GM12878 (cell line): ENCODE measurements around the gene ZNF213. TPM values are rescaled to one million over a fixed set of nuclear protein-coding genes. Genes with fewer than 3 reads are reported as not detected.

Experiments
- ATAC-seq: fragments of 200-7000 bp; cut with Tn5 transposase; 3 replicates; pipeline ENCODE4 v1.9.1; 2020; ENCODE audit warnings: mild to moderate bottlenecking, moderate library complexity
- BruUV-seq: library from RNA; stranded (reverse); fragments of 400-500 nt; replicated peaks from 2 replicates; lab custom pipeline; 2021; lab: Mats Ljungman, UMichigan
- CTCF ChIA-PET: fragments of 300-600 bp; sonication (Branson Sonifier 250); formaldehyde crosslinking; extraction: SDS; loops from one replicate; lab custom pipeline; 2021; ENCODE audit warnings: inconsistent platforms; lab: Yijun Ruan, JAX
- POLR2A ChIA-PET: fragments of 350-600 bp; formaldehyde crosslinking; extraction: SDS; loops from one replicate; lab custom pipeline; 2021; ENCODE audit warnings: inconsistent platforms; lab: Charles Lee
- RAD21 ChIA-PET: fragments of 300-600 bp; sonication (Branson Sonifier 250); formaldehyde crosslinking; loops from one replicate; lab custom pipeline; 2023; ENCODE audit warnings: antibody characterized with exemption; ENCODE audit not compliant: unreplicated experiment; lab: Charles Lee
- SMC1A ChIA-PET: fragments of 300-600 bp; sonication (Branson Sonifier 250); formaldehyde crosslinking; loops from one replicate; lab custom pipeline; 2023; ENCODE audit not compliant: unreplicated experiment, uncharacterized antibody; lab: Charles Lee
- DNase-seq: peaks from one replicate; pipeline ENCODE4 v3.0.0-alpha.2; 2011; ENCODE audit warnings: low read depth, low spot score
- FAIRE-seq: peaks from 3 replicates; lab custom pipeline; 2011; peaks lifted over from hg19 to GRCh38; lab: Jason Lieb, UNC
- H2AFZ ChIP-seq: 2 replicates; pipeline ENCODE4 v1.6.0; 2011; ENCODE audit warnings: low read depth, low read length, control low read depth; ENCODE audit not compliant: control insufficient read depth
- H3K27ac ChIP-seq: 2 replicates; pipeline ENCODE4 v1.5.1; 2011; ENCODE audit warnings: control low read depth; ENCODE audit not compliant: control insufficient read depth, insufficient read depth
- H3K27me3 ChIP-seq, 2 experiments: replicated peaks in 1 of 2; 2 replicates each; pipeline versions ENCODE4 v1.6.0 to v1.6.1; 2011; ENCODE audit warnings: low read length in 1 of 2; ENCODE audit not compliant: control insufficient read depth in 2 of 2, insufficient read depth in 2 of 2
- H3K36me3 ChIP-seq, 2 experiments: 2 replicates each; pipeline ENCODE4 v1.5.1; 2011; ENCODE audit warnings: low read length in 1 of 2; ENCODE audit not compliant: control insufficient read depth in 2 of 2, insufficient read depth in 2 of 2
- H3K4me1 ChIP-seq: 2 replicates; pipeline ENCODE4 v1.6.1; 2011; ENCODE audit warnings: mild to moderate bottlenecking, low read length, moderate library complexity, mixed read lengths; ENCODE audit not compliant: control insufficient read depth, insufficient read depth
- H3K4me2 ChIP-seq: 2 replicates; pipeline ENCODE4 v1.6.0; 2011; ENCODE audit warnings: control low read depth; ENCODE audit not compliant: control insufficient read depth, insufficient read depth
- H3K4me3 ChIP-seq: fragments of 200-600 bp; sonication (generic); 2 replicates; pipeline ENCODE4 v1.5.1; 2016
- H3K79me2 ChIP-seq: 2 replicates; pipeline ENCODE4 v1.6.0; 2011; ENCODE audit warnings: low read length; ENCODE audit not compliant: control insufficient read depth, insufficient read depth
- H3K9ac ChIP-seq: 2 replicates; pipeline ENCODE4 v1.8.0; 2011; ENCODE audit warnings: low read length, control low read depth, mixed read lengths; ENCODE audit not compliant: control insufficient read depth, insufficient read depth
- H3K9me3 ChIP-seq: replicated peaks from 3 replicates; pipeline ENCODE4 v1.5.1; 2011; ENCODE audit warnings: mild to moderate bottlenecking, low read length; ENCODE audit not compliant: control insufficient read depth, insufficient read depth
- H4K20me1 ChIP-seq: 2 replicates; pipeline ENCODE4 v1.6.0; 2011; ENCODE audit not compliant: control insufficient read depth, insufficient read depth
- BHLHE40 ChIP-seq, 2 experiments: fragments of 450-650 bp in 1 of 2; IDR thresholded peaks; 2 replicates each; pipeline ENCODE4 v1.6.1; 2011 to 2017; ENCODE audit warnings: low read depth in 2 of 2, borderline replicate concordance in 1 of 2, improper control_type of control experiment in 1 of 2, low read length in 1 of 2, mild to moderate bottlenecking in 1 of 2
- BRCA1 ChIP-seq: IDR thresholded peaks from 2 replicates; pipeline ENCODE4 v1.6.1; 2011; ENCODE audit warnings: low read depth, low read length, improper control_type of control experiment
- CBX5 ChIP-seq: sonication (generic); IDR thresholded peaks from 2 replicates; pipeline ENCODE4 v1.6.1; 2016; ENCODE audit warnings: low read depth, moderate library complexity, mild to moderate bottlenecking, inconsistent platforms
- DPF2 ChIP-seq: fragments of 450-650 bp; IDR thresholded peaks from 2 replicates; pipeline ENCODE4 v1.6.1; 2017; ENCODE audit warnings: mild to moderate bottlenecking
- LARP7 ChIP-seq: fragments of 450-650 bp; IDR thresholded peaks from 2 replicates; pipeline ENCODE4 v1.6.1; 2017; ENCODE audit warnings: mild to moderate bottlenecking
- NR2F1 ChIP-seq: fragments of 450-650 bp; conservative IDR thresholded peaks from 2 replicates; pipeline ENCODE4 v1.6.1; 2017; ENCODE audit warnings: mild to moderate bottlenecking
- TCF3 ChIP-seq: IDR thresholded peaks from 2 replicates; pipeline ENCODE4 v1.6.1; 2012; ENCODE audit warnings: low read depth, mild to moderate bottlenecking, low read length, borderline replicate concordance; ENCODE audit not compliant: insufficient read depth
- WGBS: methylation state at CpG from one replicate; pipeline ENCODE4 v1.1.6; 2016; ENCODE audit warnings: low lambda C conversion rate; ENCODE audit not compliant: insufficient replicate concordance, insufficient coverage; ENCODE audit errors: missing lambda C conversion rate; 5-methylcytosine and 5-hydroxymethylcytosine counted together
- in situ Hi-C: fragments of 300-500 bp; cut with MboI; formaldehyde crosslinking; loops from 9 replicates; pipeline ENCODE4 v1.14.3; 2018; ENCODE audit warnings: mixed read lengths
- intact Hi-C: fragments of 100-400 bp; cut with micrococcal nuclease; formaldehyde crosslinking; loops from one replicate; pipeline ENCODE4 v1.14.2; 2022; ENCODE audit not compliant: unreplicated experiment
- polyA plus RNA-seq, 11 experiments: library from polyadenylated mRNA; depleted of rRNA in 4 of 11; unstranded in 6 of 11; stranded (reverse) in 5 of 11; fragments of >200 nt; fragmentation: Nextera tagmentation in 4 of 11; fragmentation: Illumina TruSeq in 1 of 11; extraction: Ambion mirVana in 4 of 11; extraction: Trizol in 1 of 11; gene quantifications; 1 replicate in 1 of 11; 2 replicates in 10 of 11; pipeline versions ENCODE4 v1.2.1 to v1.2.3, GENCODE V29; 2011 to 2016; ENCODE audit warnings: inconsistent platforms in 2 of 11, missing spikeins in 2 of 11, low read depth in 1 of 11
- total RNA-seq, 4 experiments: library from RNA; depleted of rRNA in 3 of 4; stranded (reverse); fragments of >200 nt in 3 of 4; fragmentation: Illumina TruSeq in 1 of 4; extraction: Trizol in 1 of 4; gene quantifications; 2 replicates each; pipeline versions ENCODE4 v1.2.1 to v1.2.3, GENCODE V29; 2013 to 2021
- TF ChIP-seq, protein P1 (sequence below): IDR thresholded peaks from 2 replicates; pipeline ENCODE4 v1.6.1; 2012; ENCODE audit warnings: low read depth, low read length, improper control_type of control experiment

Gene ZNF213
- total and polyA plus RNA-seq, 10 of the 15 experiments (the other 5 are each of a cell fraction or from before 2014, with no cell fraction given) = 0.53 to 9.4 (median 1.1) TPM

DNA sequence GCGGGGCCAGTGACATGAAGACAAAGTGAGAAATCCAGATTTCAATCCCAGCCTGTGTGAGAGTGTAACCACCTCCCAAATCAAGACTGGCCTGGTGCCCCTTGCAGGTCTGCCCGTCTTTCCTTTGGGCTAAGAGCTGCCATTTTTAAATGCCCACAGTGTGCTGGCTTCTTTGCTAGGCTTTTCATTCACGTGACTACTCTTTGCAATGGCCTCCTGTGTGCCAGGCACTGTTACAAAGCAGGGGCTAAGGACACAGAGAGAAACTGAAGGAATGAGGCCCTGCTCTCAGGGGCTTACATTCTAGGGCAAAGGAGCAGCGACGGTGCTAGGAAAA is 35.5 kb upstream of the ZNF213 start:
- DNase-seq = no peak
- ChIA-PET RAD21 (interaction anchor here (1.9 to 5.3 kb wide), 3 partner anchors 30 to 33 kb away, joined by 6 to 55 read pairs (median 38); partner anchors contain the start of gene IL32), SMC1A (interaction anchor here (7.4 kb wide), 1 partner anchor 30 kb away, joined by 67 read pairs; no protein-coding TSS in a partner anchor), CTCF (interaction anchor here (1.7 to 21.2 kb wide), 3 partner anchors 22 to 67 kb away, joined by 4 to 396 read pairs (median 20); no protein-coding TSS in a partner anchor), POLR2A (interaction anchor here (0.7 to 1.7 kb wide), 6 partner anchors 30 to 240 kb away, joined by 3 to 10 read pairs (median 4); no protein-coding TSS in a partner anchor)
- Histone ChIP-seq H3K27ac (no peak overlapping the region), H3K36me3 (no peaks in the 10 kb centered on the region), H3K9ac (no peak overlapping the region), H2AFZ (peak overlapping the region; percentile 83), H3K9me3 (no peaks in the 10 kb centered on the region), H3K4me3 (no peak overlapping the region), H3K4me2 (no peak overlapping the region), H4K20me1 (no peaks in the 10 kb centered on the region), H3K4me1 (peaks cover 29% of the 10 kb centered on the region), H3K79me2 (no peaks in the 10 kb centered on the region), H3K27me3 (no peaks in the 10 kb centered on the region)
- no peak for ATAC-seq
- no peak for FAIRE-seq
- in situ Hi-C loops = loop anchor here (5.0 kb wide), 1 partner anchor 37 kb away; no protein-coding TSS in a partner anchor
- 58% methylated on average over 5 of the region's 5 CpGs for WGBS
- BruUV-seq = no TSS peak
- peak in 1 of 2 experiments; percentile 13; a peak in 1 of 4 replicates for TF ChIP-seq BHLHE40 (IDR thresholded peaks at IDR 0.05; ENCODE audit: borderline replicate concordance in 1 of 2, low read depth in 2 of 2, low read length in 1 of 2)
- TF ChIP-seq, protein P1, sequence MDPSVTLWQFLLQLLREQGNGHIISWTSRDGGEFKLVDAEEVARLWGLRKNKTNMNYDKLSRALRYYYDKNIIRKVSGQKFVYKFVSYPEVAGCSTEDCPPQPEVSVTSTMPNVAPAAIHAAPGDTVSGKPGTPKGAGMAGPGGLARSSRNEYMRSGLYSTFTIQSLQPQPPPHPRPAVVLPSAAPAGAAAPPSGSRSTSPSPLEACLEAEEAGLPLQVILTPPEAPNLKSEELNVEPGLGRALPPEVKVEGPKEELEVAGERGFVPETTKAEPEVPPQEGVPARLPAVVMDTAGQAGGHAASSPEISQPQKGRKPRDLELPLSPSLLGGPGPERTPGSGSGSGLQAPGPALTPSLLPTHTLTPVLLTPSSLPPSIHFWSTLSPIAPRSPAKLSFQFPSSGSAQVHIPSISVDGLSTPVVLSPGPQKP = no peak
- no peak for TF ChIP-seq DPF2
- TF ChIP-seq NR2F1 = no peak
- TF ChIP-seq LARP7 = no peak
- TF ChIP-seq TCF3 = no peak
- TF ChIP-seq CBX5 = no peak
- no peak for TF ChIP-seq BRCA1
- intact Hi-C loops = no loop called here
